ENCODE measurements around the gene L3MBTL4.

The L3MBTL4 gene

DNA sequence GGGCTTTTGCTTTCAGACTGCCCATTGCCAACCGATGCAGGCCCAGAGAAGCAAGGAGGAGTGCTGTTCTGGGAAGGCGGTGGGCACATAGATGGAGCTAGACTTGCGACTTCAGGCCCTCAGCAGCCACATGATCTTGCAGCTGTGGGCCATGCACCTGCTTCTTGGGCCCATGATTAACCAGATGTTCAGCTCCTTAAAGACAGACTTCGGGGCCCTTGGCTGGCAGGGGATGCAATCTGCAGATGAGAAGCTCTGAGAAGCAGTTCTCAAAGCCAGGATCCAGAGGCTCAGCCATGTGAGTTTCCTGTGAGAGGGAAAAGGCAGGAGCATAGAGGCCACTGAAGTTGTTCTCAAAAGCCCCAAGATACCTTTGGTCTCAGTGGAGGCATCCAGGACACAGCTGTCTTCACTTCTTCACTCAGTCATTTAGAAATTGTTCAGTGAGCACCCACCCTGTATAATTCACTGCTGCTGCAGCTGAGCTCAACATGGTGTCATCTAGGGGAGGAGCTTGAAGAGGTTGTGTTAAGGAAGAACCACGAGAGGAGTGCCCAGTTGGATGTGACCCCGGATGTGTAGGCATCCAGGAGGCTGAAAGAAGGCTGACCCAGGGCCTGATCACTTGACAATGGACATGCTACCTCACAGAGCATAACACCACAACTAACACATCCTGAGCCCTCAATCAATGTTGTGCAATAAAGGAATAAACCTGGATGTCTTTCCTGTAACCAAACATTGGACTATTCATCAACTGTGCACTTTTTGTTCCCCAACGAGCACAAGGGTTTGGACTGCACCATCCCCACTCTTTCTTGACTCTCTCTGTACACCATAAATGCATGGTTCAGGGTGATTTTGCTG lies 474.7 kb downstream of the L3MBTL4 start:
- no peak overlapping the region for H3K27ac ChIP-seq
- DNase-seq, result no peak
- H3K36me3 ChIP-seq (replicated peaks), result no peaks in the 10 kb centered on the region
- H3K27me3 ChIP-seq (replicated peaks), result no peaks in the 10 kb centered on the region
- no peak overlapping the region for H3K4me3 ChIP-seq (ENCODE audit: low read depth, low read length)
- TF ChIP-seq, protein P1, sequence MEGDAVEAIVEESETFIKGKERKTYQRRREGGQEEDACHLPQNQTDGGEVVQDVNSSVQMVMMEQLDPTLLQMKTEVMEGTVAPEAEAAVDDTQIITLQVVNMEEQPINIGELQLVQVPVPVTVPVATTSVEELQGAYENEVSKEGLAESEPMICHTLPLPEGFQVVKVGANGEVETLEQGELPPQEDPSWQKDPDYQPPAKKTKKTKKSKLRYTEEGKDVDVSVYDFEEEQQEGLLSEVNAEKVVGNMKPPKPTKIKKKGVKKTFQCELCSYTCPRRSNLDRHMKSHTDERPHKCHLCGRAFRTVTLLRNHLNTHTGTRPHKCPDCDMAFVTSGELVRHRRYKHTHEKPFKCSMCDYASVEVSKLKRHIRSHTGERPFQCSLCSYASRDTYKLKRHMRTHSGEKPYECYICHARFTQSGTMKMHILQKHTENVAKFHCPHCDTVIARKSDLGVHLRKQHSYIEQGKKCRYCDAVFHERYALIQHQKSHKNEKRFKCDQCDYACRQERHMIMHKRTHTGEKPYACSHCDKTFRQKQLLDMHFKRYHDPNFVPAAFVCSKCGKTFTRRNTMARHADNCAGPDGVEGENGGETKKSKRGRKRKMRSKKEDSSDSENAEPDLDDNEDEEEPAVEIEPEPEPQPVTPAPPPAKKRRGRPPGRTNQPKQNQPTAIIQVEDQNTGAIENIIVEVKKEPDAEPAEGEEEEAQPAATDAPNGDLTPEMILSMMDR (IDR thresholded peaks at IDR 0.05; ENCODE audit: low read depth, low read length, missing control alignments), result no peak
- in situ Hi-C loops (cut with HindIII; ENCODE audit: low pct_ligation_motif_present, low sequenced_read_pairs), result no loop called here

DNA sequence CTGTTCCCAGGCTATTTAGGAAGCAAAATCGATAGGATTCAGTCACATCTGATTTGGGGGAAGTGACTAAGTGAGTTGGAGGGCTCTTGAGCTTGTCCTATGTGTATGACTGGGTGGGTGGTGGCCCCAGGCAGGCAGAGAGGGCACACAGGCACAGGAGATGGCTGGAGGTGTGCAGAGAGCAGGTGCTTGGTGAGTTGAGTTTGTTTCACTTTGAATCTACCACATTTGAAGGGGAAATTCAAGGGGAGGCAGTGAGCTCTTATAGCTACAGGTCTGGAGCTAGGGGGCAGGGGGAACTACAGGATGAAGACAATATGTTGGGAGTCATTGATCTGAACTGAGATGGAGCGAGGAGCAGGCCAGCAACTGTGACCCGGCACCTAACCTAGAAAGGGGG lies 476.9 kb downstream of the L3MBTL4 start:
- in situ Hi-C loops (cut with HindIII; ENCODE audit: low pct_ligation_motif_present, low sequenced_read_pairs), result no loop called here
- Histone ChIP-seq H3K36me3 (replicated peaks) (no peaks in the 10 kb centered on the region), H3K27me3 (replicated peaks) (no peaks in the 10 kb centered on the region), H3K27ac (no peak overlapping the region), H3K4me3 (ENCODE audit: low read depth, low read length) (no peak overlapping the region)
- TF ChIP-seq, protein P1 (IDR thresholded peaks at IDR 0.05; ENCODE audit: low read depth, low read length, missing control alignments), result no peak
- DNase-seq, result no peak

DNA sequence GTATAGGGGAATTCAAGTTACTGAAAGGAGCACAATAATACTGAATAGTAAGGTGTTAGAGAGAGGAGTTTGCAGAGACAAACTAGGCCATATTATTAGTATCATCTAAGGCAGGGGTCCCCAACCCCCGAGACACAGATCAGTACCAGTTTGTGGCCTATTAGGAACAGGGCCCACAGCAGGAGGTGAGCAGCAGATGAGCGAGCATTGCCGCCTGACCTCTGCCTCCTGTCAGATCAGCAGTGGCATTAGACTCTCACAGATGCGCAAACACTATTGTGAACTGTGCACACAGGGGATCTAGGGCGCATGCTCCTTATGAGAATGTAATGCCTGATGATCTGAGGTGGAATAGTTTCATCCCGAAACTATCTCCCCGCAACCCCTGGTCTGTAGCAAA lies 477.6 kb downstream of the L3MBTL4 start:
- Histone ChIP-seq H3K27ac (no peak overlapping the region), H3K27me3 (replicated peaks) (no peaks in the 10 kb centered on the region), H3K36me3 (replicated peaks) (no peaks in the 10 kb centered on the region), H3K4me3 (ENCODE audit: low read depth, low read length) (no peak overlapping the region)
- in situ Hi-C loops (cut with HindIII; ENCODE audit: low pct_ligation_motif_present, low sequenced_read_pairs), result no loop called here
- no peak for DNase-seq
- TF ChIP-seq, protein P1 (IDR thresholded peaks at IDR 0.05; ENCODE audit: low read depth, low read length, missing control alignments), result no peak

- Histone ChIP-seq H3K4me3 (ENCODE audit: low read depth, low read length) (no peak overlapping the region), H3K36me3 (replicated peaks) (no peaks in the 10 kb centered on the region), H3K27ac (no peak overlapping the region), H3K27me3 (replicated peaks) (no peaks in the 10 kb centered on the region)
- in situ Hi-C loops (cut with HindIII; ENCODE audit: low pct_ligation_motif_present, low sequenced_read_pairs), result no loop called here
- no peak for DNase-seq
- TF ChIP-seq, protein P1 (IDR thresholded peaks at IDR 0.05; ENCODE audit: low read depth, low read length, missing control alignments), result no peak
These were observed 483.9 kb downstream of the L3MBTL4 start for GRCh38 chr18:5930789-5931188.

DNA sequence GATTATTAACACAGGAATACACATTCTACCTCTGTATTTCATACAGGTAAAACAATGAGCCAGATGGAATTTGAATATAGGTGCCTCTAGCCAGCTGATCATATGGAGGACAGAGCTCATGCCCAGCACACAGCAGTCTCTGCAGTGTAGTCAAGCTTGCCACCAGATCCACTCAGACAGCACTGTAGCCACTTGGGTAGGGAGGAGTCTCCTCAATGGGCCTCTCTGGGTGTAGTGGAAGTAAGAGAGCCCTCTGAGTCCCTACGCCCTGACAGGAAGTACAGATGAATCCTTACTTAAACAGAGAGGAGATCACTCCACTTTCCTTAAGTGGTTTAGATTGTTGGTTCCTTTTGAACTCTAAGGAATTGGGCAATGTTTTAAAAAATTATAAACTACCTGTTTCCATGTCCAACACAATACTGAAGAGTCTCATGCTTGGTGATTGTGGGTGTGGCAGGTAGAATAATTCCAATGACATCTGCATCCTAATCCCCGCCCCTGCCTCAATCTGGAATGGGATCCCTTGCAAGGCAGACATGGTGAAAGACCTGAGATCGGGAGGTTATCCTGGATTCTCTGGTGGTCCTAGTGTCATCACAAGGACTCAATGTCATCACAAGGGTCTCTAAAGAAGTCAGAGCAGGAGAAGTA lies 496.4 kb downstream of the L3MBTL4 start:
- Histone ChIP-seq H3K36me3 (replicated peaks) (no peaks in the 10 kb centered on the region), H3K27me3 (replicated peaks) (no peaks in the 10 kb centered on the region), H3K4me3 (ENCODE audit: low read depth, low read length) (no peak overlapping the region), H3K27ac (no peak overlapping the region)
- in situ Hi-C loops (cut with HindIII; ENCODE audit: low pct_ligation_motif_present, low sequenced_read_pairs), result no loop called here
- TF ChIP-seq, protein P1 (IDR thresholded peaks at IDR 0.05; ENCODE audit: low read depth, low read length, missing control alignments), result no peak
- DNase-seq, result no peak
